Subcutaneous abdominal adipose tissue (tissue), 5 donors: Measurements from ENCODE around the gene DOCK9.

ENCODE experiments used
- H3K27ac ChIP-seq: one replicate; pipeline ENCODE4 v1.7.0; 2013; ENCODE audit warnings: low read depth, mild to moderate bottlenecking, inconsistent platforms, low read length, moderate library complexity
- H3K27me3 ChIP-seq, 5 donors: one replicate each; pipeline ENCODE4 v1.7.0; 2013; ENCODE audit warnings: low read length in 5 of 5, inconsistent platforms in 1 of 5; ENCODE audit not compliant: control insufficient read depth in 5 of 5, insufficient read depth in 4 of 5
- H3K36me3 ChIP-seq, 5 donors: one replicate each; pipeline ENCODE4 v1.7.0; 2013; ENCODE audit warnings: low read length in 5 of 5; ENCODE audit not compliant: control insufficient read depth in 5 of 5, insufficient read depth in 5 of 5
- H3K4me1 ChIP-seq, 5 donors: one replicate each; pipeline ENCODE4 v1.7.0; 2013; ENCODE audit warnings: low read length in 5 of 5, mild to moderate bottlenecking in 3 of 5, moderate library complexity in 1 of 5; ENCODE audit not compliant: control insufficient read depth in 5 of 5, insufficient read depth in 5 of 5
- H3K4me3 ChIP-seq, 5 donors: one replicate each; pipeline ENCODE4 v1.7.0; 2013; ENCODE audit warnings: low read length in 5 of 5, low read depth in 1 of 5
- H3K9ac ChIP-seq, 5 donors: one replicate each; pipeline ENCODE4 v1.7.0; 2013; ENCODE audit warnings: low read length in 5 of 5, mild to moderate bottlenecking in 4 of 5, moderate library complexity in 3 of 5
- H3K9me3 ChIP-seq, 5 donors: one replicate each; pipeline ENCODE4 v1.7.0; 2013; ENCODE audit warnings: low read length in 5 of 5; ENCODE audit not compliant: control insufficient read depth in 5 of 5
- donor health status: healthy.
- donor health status: healthy.
- donor health status: healthy.
- donor health status: healthy.
- donor health status: healthy.

Gene DOCK9

GRCh38 chr13:98772794-98773452 is 204.9 kb downstream of the DOCK9 start:
- H3K4me3 ChIP-seq, result no peak overlapping the region
- no peaks in the 10 kb centered on the region for H3K9me3 ChIP-seq
- no peaks in the 10 kb centered on the region for H3K36me3 ChIP-seq
- no peaks in the 10 kb centered on the region for H3K27me3 ChIP-seq
- no peak overlapping the region for H3K9ac ChIP-seq
- H3K4me1 ChIP-seq, result no peaks in the 10 kb centered on the region
- no peak overlapping the region for H3K27ac ChIP-seq

- Histone ChIP-seq H3K9ac (no peak overlapping the region), H3K9me3 (no peaks in the 10 kb centered on the region), H3K27ac (no peak overlapping the region)
These were observed 205.8 kb downstream of the DOCK9 start for GRCh38 chr13:98771838-98772611.

GRCh38 chr13:98769736-98770135 is 208.1 kb downstream of the DOCK9 start:
- Histone ChIP-seq H3K36me3 (no peaks in the 10 kb centered on the region), H3K4me3 (no peak overlapping the region), H3K9me3 (no peaks in the 10 kb centered on the region), H3K9ac (no peak overlapping the region), H3K4me1 (no peaks in the 10 kb centered on the region), H3K27me3 (peaks cover 0 to 6% (median 0%) of the 10 kb centered on the region in 5 donors), H3K27ac (no peak overlapping the region)

More at GRCh38 chr13:98771838-98772611, 205.8 kb downstream of the DOCK9 start:
- no peak overlapping the region for H3K4me3 ChIP-seq
- H3K36me3 ChIP-seq, result no peaks in the 10 kb centered on the region
- no peaks in the 10 kb centered on the region for H3K27me3 ChIP-seq
- no peaks in the 10 kb centered on the region for H3K4me1 ChIP-seq

- Histone ChIP-seq H3K9ac (no peak overlapping the region), H3K36me3 (no peaks in the 10 kb centered on the region), H3K4me3 (no peak overlapping the region), H3K9me3 (no peaks in the 10 kb centered on the region), H3K27me3 (peaks cover 0 to 6% (median 0%) of the 10 kb centered on the region in 5 donors), H3K4me1 (no peaks in the 10 kb centered on the region), H3K27ac (no peak overlapping the region)
These were observed 209.3 kb downstream of the DOCK9 start for GRCh38 chr13:98768522-98768921.

GRCh38 chr13:98766697-98767096 is 211.2 kb downstream of the DOCK9 start:
- Histone ChIP-seq H3K4me1 (peaks cover 0 to 5% (median 3%) of the 10 kb centered on the region in 5 donors), H3K4me3 (no peak overlapping the region), H3K9ac (no peak overlapping the region), H3K27me3 (peaks cover 0 to 6% (median 0%) of the 10 kb centered on the region in 5 donors), H3K36me3 (no peaks in the 10 kb centered on the region), H3K9me3 (no peaks in the 10 kb centered on the region), H3K27ac (no peak overlapping the region)

GRCh38 chr13:98765996-98766519 is 211.8 kb downstream of the DOCK9 start:
- no peak overlapping the region for H3K9ac ChIP-seq

GRCh38 chr13:98761986-98762616 is 215.8 kb downstream of the DOCK9 start:
- H3K27me3 ChIP-seq, result peaks cover 0 to 6% (median 0%) of the 10 kb centered on the region in 5 donors
- H3K9me3 ChIP-seq, result peaks cover 0 to 4% (median 0%) of the 10 kb centered on the region in 5 donors
- peak overlapping the region; percentile 51 to 57 (median 56) for H3K4me3 ChIP-seq
- peak overlapping the region in 1 of 5 donors; percentile 23 for H3K9ac ChIP-seq
- H3K4me1 ChIP-seq, result peaks cover 0 to 9% (median 8%) of the 10 kb centered on the region in 5 donors
- no peaks in the 10 kb centered on the region for H3K36me3 ChIP-seq
- no peak overlapping the region for H3K27ac ChIP-seq

More at GRCh38 chr13:98765996-98766519, 211.8 kb downstream of the DOCK9 start:
- no peaks in the 10 kb centered on the region for H3K9me3 ChIP-seq
- no peak overlapping the region for H3K4me3 ChIP-seq
- no peaks in the 10 kb centered on the region for H3K36me3 ChIP-seq
- H3K27ac ChIP-seq, result no peak overlapping the region
- peaks cover 0 to 9% (median 8%) of the 10 kb centered on the region in 5 donors for H3K4me1 ChIP-seq
- H3K27me3 ChIP-seq, result peaks cover 0 to 6% (median 0%) of the 10 kb centered on the region in 5 donors

GRCh38 chr13:98761126-98761985 is 216.5 kb downstream of the DOCK9 start:
- peak overlapping the region in 1 of 5 donors; percentile 23 for H3K9ac ChIP-seq

GRCh38 chr13:98755729-98756128 is 222.1 kb downstream of the DOCK9 start:
- Histone ChIP-seq H3K36me3 (no peaks in the 10 kb centered on the region), H3K4me3 (no peak overlapping the region), H3K4me1 (peaks cover 0 to 17% (median 14%) of the 10 kb centered on the region in 5 donors), H3K9ac (no peak overlapping the region), H3K9me3 (peaks cover 0 to 4% (median 0%) of the 10 kb centered on the region in 5 donors), H3K27ac (no peak overlapping the region), H3K27me3 (peaks cover 5 to 26% (median 18%) of the 10 kb centered on the region in 5 donors)

More at GRCh38 chr13:98761126-98761985, 216.5 kb downstream of the DOCK9 start:
- no peaks in the 10 kb centered on the region for H3K36me3 ChIP-seq
- no peak overlapping the region for H3K27ac ChIP-seq
- peak overlapping the region; percentile 51 to 57 (median 56) for H3K4me3 ChIP-seq
- peaks cover 0 to 9% (median 8%) of the 10 kb centered on the region in 5 donors for H3K4me1 ChIP-seq
- H3K27me3 ChIP-seq, result peaks cover 0 to 5% (median 0%) of the 10 kb centered on the region in 5 donors
- peaks cover 0 to 4% (median 0%) of the 10 kb centered on the region in 5 donors for H3K9me3 ChIP-seq
